Adrenal gland (tissue), 5 donors: ENCODE results near the gene HELZ2.

Experiments
- POLR2A ChIP-seq, 2 donors: fragments of 450-650 bp; IDR thresholded peaks; one replicate each; pipeline ENCODE4 v1.6.1; 2017; ENCODE audit warnings: antibody characterized with exemption in 2 of 2, mild to moderate bottlenecking in 2 of 2, moderate library complexity in 1 of 2
- TF ChIP-seq, protein P1 (sequence below), 6 experiments: fragments of 450-650 bp in 4 of 6; fragments of 200-600 bp in 2 of 6; sonication (generic) in 1 of 6; IDR thresholded peaks; 1 replicate in 5 of 6; 2 replicates in 1 of 6; pipeline versions ENCODE4 v1.5.1 to v1.8.0; 2016 to 2021; ENCODE audit warnings: antibody characterized with exemption in 6 of 6, mild to moderate bottlenecking in 2 of 6, moderate library complexity in 1 of 6
- donor health status: DM: no; HTN: no; CAD: no.

DNA sequence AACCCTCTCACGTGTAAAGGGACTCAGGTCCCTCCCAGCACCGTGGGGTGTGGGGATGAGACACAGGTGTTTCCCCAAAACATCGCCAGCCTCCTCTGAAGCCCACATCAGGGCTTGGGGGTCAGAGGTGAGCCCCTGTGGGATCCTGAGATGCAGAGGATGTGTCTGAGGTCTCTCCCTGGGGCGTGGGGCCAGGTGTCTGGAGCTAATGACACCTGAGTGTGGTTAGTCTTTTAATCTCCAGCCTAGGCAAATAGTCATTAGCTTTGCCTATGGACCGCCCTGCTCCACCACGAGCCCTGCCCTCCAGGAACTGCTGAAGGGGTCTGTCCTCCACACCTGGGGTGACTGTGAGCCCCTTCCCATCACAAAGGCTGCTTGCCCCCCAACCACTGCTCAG is 28.2 kb downstream of the HELZ2 start:
- TF ChIP-seq, protein P1, sequence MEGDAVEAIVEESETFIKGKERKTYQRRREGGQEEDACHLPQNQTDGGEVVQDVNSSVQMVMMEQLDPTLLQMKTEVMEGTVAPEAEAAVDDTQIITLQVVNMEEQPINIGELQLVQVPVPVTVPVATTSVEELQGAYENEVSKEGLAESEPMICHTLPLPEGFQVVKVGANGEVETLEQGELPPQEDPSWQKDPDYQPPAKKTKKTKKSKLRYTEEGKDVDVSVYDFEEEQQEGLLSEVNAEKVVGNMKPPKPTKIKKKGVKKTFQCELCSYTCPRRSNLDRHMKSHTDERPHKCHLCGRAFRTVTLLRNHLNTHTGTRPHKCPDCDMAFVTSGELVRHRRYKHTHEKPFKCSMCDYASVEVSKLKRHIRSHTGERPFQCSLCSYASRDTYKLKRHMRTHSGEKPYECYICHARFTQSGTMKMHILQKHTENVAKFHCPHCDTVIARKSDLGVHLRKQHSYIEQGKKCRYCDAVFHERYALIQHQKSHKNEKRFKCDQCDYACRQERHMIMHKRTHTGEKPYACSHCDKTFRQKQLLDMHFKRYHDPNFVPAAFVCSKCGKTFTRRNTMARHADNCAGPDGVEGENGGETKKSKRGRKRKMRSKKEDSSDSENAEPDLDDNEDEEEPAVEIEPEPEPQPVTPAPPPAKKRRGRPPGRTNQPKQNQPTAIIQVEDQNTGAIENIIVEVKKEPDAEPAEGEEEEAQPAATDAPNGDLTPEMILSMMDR (IDR thresholded peaks at IDR 0.05) = no peak
- TF ChIP-seq POLR2A (IDR thresholded peaks at IDR 0.05) = no peak
